ENCODE measurements around the gene INF2.

- no peak for TF ChIP-seq EZH2phosphoT487 (IDR thresholded peaks at IDR 0.05; ENCODE audit: insufficient read depth, low read depth)
- TF ChIP-seq EZH2 (IDR thresholded peaks at IDR 0.05; ENCODE audit: insufficient read depth, poor library complexity, severe bottlenecking), result no peak
Measured at GRCh38 chr14:104732355-104732804, 43.0 kb downstream of the INF2 start.

Measured in GM23248 (cell line).